IMR-90 (cell line): ENCODE results near the gene SV2B.

ENCODE experiments used
- BHLHE40 ChIP-seq: fragments of 150-350 bp; IDR thresholded peaks from 2 replicates; pipeline ENCODE4 v1.6.1; 2016; ENCODE audit warnings: mild to moderate bottlenecking, low read depth, low read length
- CEBPB ChIP-seq: IDR thresholded peaks from 2 replicates; pipeline ENCODE4 v1.6.1; 2012; ENCODE audit warnings: low read depth, low read length, improper control_type of control experiment
- CHD1 ChIP-seq: IDR thresholded peaks from 2 replicates; pipeline ENCODE4 v1.6.1; 2012; ENCODE audit warnings: low read depth, low read length, improper control_type of control experiment
- CTCF ChIP-seq: conservative IDR thresholded peaks from 2 replicates; pipeline ENCODE4 v1.5.1; 2012; ENCODE audit warnings: mild to moderate bottlenecking, low read depth, low read length, improper control_type of control experiment
- ELK1 ChIP-seq: fragments of 150-350 bp; IDR thresholded peaks from 2 replicates; pipeline ENCODE4 v1.6.1; 2016; ENCODE audit warnings: low read depth, mild to moderate bottlenecking, low read length, moderate library complexity, borderline replicate concordance
- FOS ChIP-seq: fragments of 150-350 bp; IDR thresholded peaks from 2 replicates; pipeline ENCODE4 v1.6.1; 2016; ENCODE audit warnings: low read depth, low read length
- MAFK ChIP-seq: IDR thresholded peaks from 2 replicates; pipeline ENCODE4 v1.6.1; 2012; ENCODE audit warnings: low read depth, low read length, improper control_type of control experiment
- MXI1 ChIP-seq: IDR thresholded peaks from 2 replicates; pipeline ENCODE4 v1.6.1; 2012; ENCODE audit warnings: low read depth, mild to moderate bottlenecking, low read length, moderate library complexity, borderline replicate concordance
- NFE2L2 ChIP-seq: fragments of 150-350 bp; IDR thresholded peaks from 2 replicates; pipeline ENCODE4 v1.6.1; 2016; ENCODE audit warnings: low read depth, mild to moderate bottlenecking, low read length
- POLR2A ChIP-seq: IDR thresholded peaks from 2 replicates; pipeline ENCODE4 v1.6.1; 2012; ENCODE audit warnings: mild to moderate bottlenecking, low read depth, low read length
- RAD21 ChIP-seq: IDR thresholded peaks from 2 replicates; pipeline ENCODE4 v1.6.1; 2012; ENCODE audit warnings: low read length, improper control_type of control experiment
- RFX5 ChIP-seq: IDR thresholded peaks from 2 replicates; pipeline ENCODE4 v1.8.0; 2012; ENCODE audit warnings: low read depth, mild to moderate bottlenecking, low read length, moderate library complexity
- USF2 ChIP-seq: fragments of 150-350 bp; IDR thresholded peaks from 2 replicates; pipeline ENCODE4 v1.6.1; 2017; ENCODE audit warnings: mild to moderate bottlenecking, antibody characterized with exemption, low read length, low read depth

GRCh38 chr15:91208371-91208770, 108.3 kb downstream of the SV2B start:
- TF ChIP-seq RAD21 = no peak
- TF ChIP-seq CTCF = no peak
- no peak for TF ChIP-seq FOS
- no peak for TF ChIP-seq ELK1
- TF ChIP-seq POLR2A = no peak
- TF ChIP-seq RFX5 = no peak
- TF ChIP-seq USF2 = no peak
- TF ChIP-seq CHD1 = no peak
- TF ChIP-seq MXI1 = no peak
- no peak for TF ChIP-seq BHLHE40
- no peak for TF ChIP-seq NFE2L2
- TF ChIP-seq CEBPB = no peak
- TF ChIP-seq MAFK = no peak
